Measurements from ENCODE around the gene LAMTOR4. TPM values are rescaled to one million over a fixed set of nuclear protein-coding genes. Genes with fewer than 3 reads are reported as not detected.
A peak's percentile ranks its signal among the peaks of the same experiment; 100 is the strongest.
"Not testable (repeated sequence)": the region's sequence is repeated elsewhere in the genome, so short reads cannot be mapped to it uniquely, and the experiment has no call there.

The LAMTOR4 gene
- total and polyA plus RNA-seq, 2 of the 13 experiments (the other 11 are each of a cell fraction or from before 2014, with no cell fraction given) = 115 to 118 TPM

- DNase-seq (ENCODE audit: low spot score); H3K9me3 ChIP-seq (ENCODE audit: low read length); H3K27ac ChIP-seq (ENCODE audit: extremely low read length, insufficient read depth, low read length); ATAC-seq; BruUV-seq (replicated peaks); in situ Hi-C loops (cut with HindIII; ENCODE audit: extremely low pct_ligation_motif_present, low pct_unique_long_range_greater_than_20kb); H3K36me3 ChIP-seq (replicated peaks in 1 of 2; ENCODE audit: control insufficient read depth in 1 of 2, insufficient read depth in 2 of 2, low read length in 2 of 2); FAIRE-seq; H4K20me1 ChIP-seq (ENCODE audit: insufficient read depth, low read length); H2AFZ ChIP-seq (ENCODE audit: low read length); CTCF ChIA-PET (ENCODE audit: low intra/inter-chr PET ratio, low total read pairs); H3K4me2 ChIP-seq (ENCODE audit: low read depth, low read length); H3K9ac ChIP-seq (ENCODE audit: insufficient read depth, low read depth, low read length); H3K4me3 ChIP-seq (replicated peaks in 1 of 3; ENCODE audit: insufficient read depth in 1 of 3, low read depth in 2 of 3, low read length in 3 of 3); H3K27me3 ChIP-seq (ENCODE audit: control insufficient read depth in 1 of 2, insufficient read depth in 2 of 2, low read length in 2 of 2); intact Hi-C loops (cut with micrococcal nuclease; ENCODE audit: unreplicated experiment): not testable (repeated sequence)
- POLR2A ChIA-PET = interaction anchor here (0.7 to 1.0 kb wide), 2 partner anchors 11 to 71 kb away, joined by 3 read pairs; no protein-coding TSS in a partner anchor
- peaks cover 35% of the 10 kb centered on the region for H3K4me1 ChIP-seq (ENCODE audit: insufficient read depth, low read length)
- H3K79me2 ChIP-seq (ENCODE audit: insufficient read depth, low read length) = peaks cover 13% of the 10 kb centered on the region
- WGBS (ENCODE audit: low lambda C conversion rate) = 46% methylated on average over 4 of the region's 4 CpGs
- TF ChIP-seq ZNF460 (CRISPR knock-in tag; IDR thresholded peaks at IDR 0.05; ENCODE audit: borderline replicate concordance) = peak; percentile 75; the same call in 1 of the 2 replicates
- peak; percentile 38; the same call in 1 of the 2 replicates for TF ChIP-seq ZMYM3 (CRISPR knock-in tag; IDR thresholded peaks at IDR 0.05)
- peak; percentile 35; the same call in 1 of the 2 replicates for TF ChIP-seq CEBPG (CRISPR knock-in tag; IDR thresholded peaks at IDR 0.05)
Observed at GRCh38 chr7:100146350-100146749, 2.4 kb upstream of the LAMTOR4 start.

GRCh38 chr7:100147278-100147677, 1.4 kb upstream of the LAMTOR4 start:
- Histone ChIP-seq H3K9me3 (ENCODE audit: low read length) (no peaks in the 10 kb centered on the region), H2AFZ (ENCODE audit: low read length) (no peak overlapping the region), H3K79me2 (ENCODE audit: insufficient read depth, low read length) (peaks cover 13% of the 10 kb centered on the region), H3K4me2 (ENCODE audit: low read depth, low read length) (no peak overlapping the region), H3K4me3 (replicated peaks in 1 of 3; ENCODE audit: insufficient read depth in 1 of 3, low read depth in 2 of 3, low read length in 3 of 3) (no peak overlapping the region), H3K27ac (ENCODE audit: extremely low read length, insufficient read depth, low read length) (no peak overlapping the region), H3K9ac (ENCODE audit: insufficient read depth, low read depth, low read length) (no peak overlapping the region), H3K36me3 (replicated peaks in 1 of 2; ENCODE audit: control insufficient read depth in 1 of 2, insufficient read depth in 2 of 2, low read length in 2 of 2) (no peaks in the 10 kb centered on the region), H3K27me3 (ENCODE audit: control insufficient read depth in 1 of 2, insufficient read depth in 2 of 2, low read length in 2 of 2) (no peaks in the 10 kb centered on the region), H4K20me1 (ENCODE audit: insufficient read depth, low read length) (no peaks in the 10 kb centered on the region), H3K4me1 (ENCODE audit: insufficient read depth, low read length) (peaks cover 41% of the 10 kb centered on the region)
- TF ChIP-seq ZBTB34 (CRISPR knock-in tag; IDR thresholded peaks at IDR 0.05) (no peak), ZNF121 (CRISPR knock-in tag; IDR thresholded peaks at IDR 0.05) (peak; percentile 60; the same call in 1 of the 2 replicates)
- CTCF ChIA-PET (ENCODE audit: low intra/inter-chr PET ratio, low total read pairs) = no interaction called here
- intact Hi-C loops (cut with micrococcal nuclease; ENCODE audit: unreplicated experiment) (no loop called here), in situ Hi-C loops (cut with HindIII; ENCODE audit: extremely low pct_ligation_motif_present, low pct_unique_long_range_greater_than_20kb) (no loop called here)
- 88% methylated on average over 2 of the region's 2 CpGs for WGBS (ENCODE audit: low lambda C conversion rate)
- no TSS peak for BruUV-seq (replicated peaks)
- POLR2A ChIA-PET = interaction anchor here (1.0 kb wide), 1 partner anchor 11 kb away, joined by 3 read pairs; no protein-coding TSS in a partner anchor
- ATAC-seq (no peak), FAIRE-seq (no peak), DNase-seq (ENCODE audit: low spot score) (no peak)
